Panc1 (cell line): ENCODE results near the gene EIF1. TPM values are rescaled to one million over a fixed set of nuclear protein-coding genes. Genes with fewer than 3 reads are reported as not detected.

Experiments used
- ATAC-seq: fragments of 200-7000 bp; cut with Tn5 transposase; 2 replicates; pipeline ENCODE4 v1.9.1; 2020; ENCODE audit warnings: mild to moderate bottlenecking, moderate library complexity
- BruUV-seq: library from RNA; stranded (reverse); fragments of 400-500 nt; replicated peaks from 2 replicates; lab custom pipeline; 2021; lab: Mats Ljungman, UMichigan
- CTCF ChIA-PET: fragments of 300-600 bp; sonication (Branson Sonifier 250); formaldehyde crosslinking; loops from one replicate; lab custom pipeline; 2022; ENCODE audit warnings: antibody characterized with exemption; lab: Charles Lee
- POLR2A ChIA-PET: fragments of 300-600 bp; sonication (Branson Sonifier 250); formaldehyde crosslinking; loops from one replicate; lab custom pipeline; 2022; ENCODE audit warnings: antibody characterized with exemption; lab: Charles Lee
- DNase-seq: peaks from one replicate; pipeline ENCODE4 v3.0.0-alpha.2; 2010; ENCODE audit warnings: low read depth, low spot score
- H3K27ac ChIP-seq: 2 replicates; pipeline ENCODE4 v1.5.1; 2011; ENCODE audit warnings: mild to moderate bottlenecking, low read length, inconsistent platforms
- H3K27me3 ChIP-seq: fragments of 200-500 bp; sonication (Bioruptor generic); 2 replicates; pipeline ENCODE4 v1.6.0; 2014; ENCODE audit warnings: low read length, inconsistent platforms; ENCODE audit not compliant: control insufficient read depth, insufficient read depth
- H3K36me3 ChIP-seq: fragments of 200-500 bp; sonication (Bioruptor generic); 2 replicates; pipeline ENCODE4 v1.5.1; 2014; ENCODE audit warnings: inconsistent platforms, mild to moderate bottlenecking, low read length, moderate library complexity; ENCODE audit not compliant: control insufficient read depth, insufficient read depth
- H3K4me1 ChIP-seq: 2 replicates; pipeline ENCODE4 v1.5.1; 2011; ENCODE audit warnings: inconsistent platforms, mild to moderate bottlenecking, low read length, moderate library complexity; ENCODE audit not compliant: control insufficient read depth, insufficient read depth
- H3K4me3 ChIP-seq, 2 experiments: 2 replicates each; pipeline ENCODE4 v1.5.1; 2011 to 2012; ENCODE audit warnings: low read depth in 2 of 2, low read length in 2 of 2, mild to moderate bottlenecking in 2 of 2, inconsistent platforms in 1 of 2, moderate library complexity in 1 of 2
- H3K9me3 ChIP-seq: fragments of 200-500 bp; sonication (Bioruptor generic); 2 replicates; pipeline ENCODE4 v1.5.1; 2014; ENCODE audit warnings: low read depth, mild to moderate bottlenecking, inconsistent platforms, low read length, moderate library complexity; ENCODE audit not compliant: control insufficient read depth, insufficient read depth
- POLR2AphosphoS5 ChIP-seq: IDR thresholded peaks from 2 replicates; pipeline ENCODE4 v1.6.1; 2012; ENCODE audit warnings: mild to moderate bottlenecking, low read depth, low read length, moderate library complexity
- SIN3A ChIP-seq: IDR thresholded peaks from 2 replicates; pipeline ENCODE4 v1.6.1; 2012; ENCODE audit warnings: low read depth, mild to moderate bottlenecking, low read length, moderate library complexity, borderline replicate concordance; ENCODE audit not compliant: insufficient read depth
- TCF7L2 ChIP-seq: IDR thresholded peaks from 2 replicates; pipeline ENCODE4 v1.6.1; 2011; ENCODE audit warnings: mild to moderate bottlenecking, low read depth, low read length, inconsistent platforms
- in situ Hi-C: cut with HindIII; loops from 2 replicates; pipeline ENCODE4 v1.10.0; 2016; ENCODE audit warnings: low sequenced_read_pairs, low pct_unique_long_range_greater_than_20kb
- intact Hi-C: fragments of 100-400 bp; cut with micrococcal nuclease; formaldehyde crosslinking; loops from one replicate; pipeline ENCODE4 v1.10.0; 2022; ENCODE audit not compliant: unreplicated experiment
- total RNA-seq: library from RNA; stranded (reverse); gene quantifications from one replicate; pipeline ENCODE4 v1.2.1, GENCODE V29; 2021; ENCODE audit not compliant: unreplicated experiment
- TF ChIP-seq, protein P1 (sequence below), 2 experiments: IDR thresholded peaks; 2 replicates each; pipeline ENCODE4 v1.6.1; 2011 to 2012; ENCODE audit warnings: low read depth in 2 of 2, control low read depth in 1 of 2, low read length in 1 of 2, mild to moderate bottlenecking in 1 of 2, moderate library complexity in 1 of 2; ENCODE audit not compliant: insufficient read depth in 1 of 2
- TF ChIP-seq, protein P2 (sequence below): fragments of 450-650 bp; IDR thresholded peaks from 2 replicates; pipeline ENCODE4 v1.5.1; 2017; ENCODE audit warnings: mild to moderate bottlenecking

EIF1 gene
- total RNA-seq, 1 experiment from 2014 or later, result 747 TPM

DNA sequence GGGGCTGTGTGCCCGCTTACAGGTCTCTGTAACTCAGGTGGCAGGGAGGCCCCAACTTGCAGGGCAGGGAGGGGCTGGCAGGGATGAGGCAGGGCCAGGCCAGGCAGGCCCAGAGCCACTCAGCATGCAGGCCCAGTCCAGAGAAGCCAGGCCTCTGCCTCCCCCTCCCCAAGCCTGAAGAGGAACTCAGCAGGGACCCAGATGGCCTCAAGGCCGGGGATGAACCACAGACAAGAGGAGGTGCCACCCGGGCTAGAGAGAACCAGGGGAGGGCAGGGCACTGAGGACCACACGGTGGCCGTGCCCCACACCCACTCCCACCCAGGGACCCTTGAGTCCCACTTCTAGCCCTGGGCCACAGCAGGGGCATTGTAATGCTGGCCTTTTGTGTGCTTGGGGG lies 29.8 kb upstream of the EIF1 start:
- BruUV-seq, result no TSS peak
- CTCF ChIA-PET, result interaction anchor here (1.3 kb wide), 1 partner anchor 10 kb away, joined by 5 read pairs; no protein-coding TSS in a partner anchor

DNA sequence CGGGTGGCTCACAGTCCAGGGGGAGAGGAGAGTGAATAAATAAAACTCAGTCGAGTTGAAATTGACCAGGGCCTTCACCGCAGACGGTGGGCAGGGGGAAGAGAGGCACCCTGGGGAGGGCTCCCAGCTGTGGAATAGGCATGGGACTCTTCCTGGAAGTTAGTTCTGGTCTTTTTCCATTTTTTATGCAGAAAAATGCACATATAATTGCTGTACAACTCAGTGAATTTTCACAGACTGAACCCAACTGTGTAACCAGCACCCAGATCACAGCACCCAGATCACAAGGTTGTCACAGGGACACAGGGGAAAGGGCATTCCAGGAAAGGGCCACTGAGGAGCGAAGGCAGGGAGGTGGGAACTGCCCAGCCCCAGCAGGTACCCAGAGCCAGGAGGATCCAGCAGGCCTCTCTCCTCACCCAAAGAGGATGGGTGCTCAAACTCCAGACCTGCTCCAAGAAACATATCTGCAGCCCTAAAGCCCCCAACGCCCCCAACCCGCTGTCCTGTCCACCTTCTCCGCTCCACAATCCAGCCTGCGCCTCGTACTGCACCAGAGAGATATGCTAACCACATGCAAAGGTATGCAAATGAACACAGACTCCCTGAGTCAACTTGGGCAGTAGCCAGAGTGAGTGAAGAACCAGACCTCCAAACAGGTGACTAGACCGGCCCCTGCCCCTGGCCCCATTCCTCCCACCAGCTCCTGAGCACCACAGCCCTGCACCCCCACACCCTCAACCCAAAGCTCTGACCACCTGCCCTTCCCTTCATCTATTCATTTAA lies 29.1 kb upstream of the EIF1 start:
- Histone ChIP-seq H3K27me3 (no peaks in the 10 kb centered on the region), H3K36me3 (no peaks in the 10 kb centered on the region), H3K9me3 (no peaks in the 10 kb centered on the region), H3K4me1 (peaks cover 16% of the 10 kb centered on the region), H3K4me3 (no peak overlapping the region), H3K27ac (0 out of 2 replicates have a peak overlapping the region, but pooled peaks have one; percentile 36)
- intact Hi-C loops, result loop anchor here (10.0 kb wide), 2 partner anchors 285 to 335 kb away; no protein-coding TSS in a partner anchor
- ChIA-PET CTCF (interaction anchor here (7.1 kb wide), 1 partner anchor 111 kb away, joined by 104 read pairs; no protein-coding TSS in a partner anchor), POLR2A (interaction anchor here (1.3 kb wide), 1 partner anchor 30 kb away, joined by 5 read pairs; the partner anchor contains the start of gene EIF1)
- BruUV-seq, result no TSS peak
- no peak for ATAC-seq
- no peak for TF ChIP-seq POLR2AphosphoS5
- TF ChIP-seq TCF7L2, result no peak
- TF ChIP-seq, protein P1, sequence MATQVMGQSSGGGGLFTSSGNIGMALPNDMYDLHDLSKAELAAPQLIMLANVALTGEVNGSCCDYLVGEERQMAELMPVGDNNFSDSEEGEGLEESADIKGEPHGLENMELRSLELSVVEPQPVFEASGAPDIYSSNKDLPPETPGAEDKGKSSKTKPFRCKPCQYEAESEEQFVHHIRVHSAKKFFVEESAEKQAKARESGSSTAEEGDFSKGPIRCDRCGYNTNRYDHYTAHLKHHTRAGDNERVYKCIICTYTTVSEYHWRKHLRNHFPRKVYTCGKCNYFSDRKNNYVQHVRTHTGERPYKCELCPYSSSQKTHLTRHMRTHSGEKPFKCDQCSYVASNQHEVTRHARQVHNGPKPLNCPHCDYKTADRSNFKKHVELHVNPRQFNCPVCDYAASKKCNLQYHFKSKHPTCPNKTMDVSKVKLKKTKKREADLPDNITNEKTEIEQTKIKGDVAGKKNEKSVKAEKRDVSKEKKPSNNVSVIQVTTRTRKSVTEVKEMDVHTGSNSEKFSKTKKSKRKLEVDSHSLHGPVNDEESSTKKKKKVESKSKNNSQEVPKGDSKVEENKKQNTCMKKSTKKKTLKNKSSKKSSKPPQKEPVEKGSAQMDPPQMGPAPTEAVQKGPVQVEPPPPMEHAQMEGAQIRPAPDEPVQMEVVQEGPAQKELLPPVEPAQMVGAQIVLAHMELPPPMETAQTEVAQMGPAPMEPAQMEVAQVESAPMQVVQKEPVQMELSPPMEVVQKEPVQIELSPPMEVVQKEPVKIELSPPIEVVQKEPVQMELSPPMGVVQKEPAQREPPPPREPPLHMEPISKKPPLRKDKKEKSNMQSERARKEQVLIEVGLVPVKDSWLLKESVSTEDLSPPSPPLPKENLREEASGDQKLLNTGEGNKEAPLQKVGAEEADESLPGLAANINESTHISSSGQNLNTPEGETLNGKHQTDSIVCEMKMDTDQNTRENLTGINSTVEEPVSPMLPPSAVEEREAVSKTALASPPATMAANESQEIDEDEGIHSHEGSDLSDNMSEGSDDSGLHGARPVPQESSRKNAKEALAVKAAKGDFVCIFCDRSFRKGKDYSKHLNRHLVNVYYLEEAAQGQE (IDR thresholded peaks at IDR 0.05; ENCODE audit: insufficient read depth in 1 of 2, low read depth in 2 of 2, low read length in 1 of 2), result no peak
- no peak for TF ChIP-seq SIN3A
- TF ChIP-seq, protein P2, sequence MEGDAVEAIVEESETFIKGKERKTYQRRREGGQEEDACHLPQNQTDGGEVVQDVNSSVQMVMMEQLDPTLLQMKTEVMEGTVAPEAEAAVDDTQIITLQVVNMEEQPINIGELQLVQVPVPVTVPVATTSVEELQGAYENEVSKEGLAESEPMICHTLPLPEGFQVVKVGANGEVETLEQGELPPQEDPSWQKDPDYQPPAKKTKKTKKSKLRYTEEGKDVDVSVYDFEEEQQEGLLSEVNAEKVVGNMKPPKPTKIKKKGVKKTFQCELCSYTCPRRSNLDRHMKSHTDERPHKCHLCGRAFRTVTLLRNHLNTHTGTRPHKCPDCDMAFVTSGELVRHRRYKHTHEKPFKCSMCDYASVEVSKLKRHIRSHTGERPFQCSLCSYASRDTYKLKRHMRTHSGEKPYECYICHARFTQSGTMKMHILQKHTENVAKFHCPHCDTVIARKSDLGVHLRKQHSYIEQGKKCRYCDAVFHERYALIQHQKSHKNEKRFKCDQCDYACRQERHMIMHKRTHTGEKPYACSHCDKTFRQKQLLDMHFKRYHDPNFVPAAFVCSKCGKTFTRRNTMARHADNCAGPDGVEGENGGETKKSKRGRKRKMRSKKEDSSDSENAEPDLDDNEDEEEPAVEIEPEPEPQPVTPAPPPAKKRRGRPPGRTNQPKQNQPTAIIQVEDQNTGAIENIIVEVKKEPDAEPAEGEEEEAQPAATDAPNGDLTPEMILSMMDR, result no peak
- in situ Hi-C loops, result no loop called here
- DNase-seq, result no peak

More for the DNA sequence above, 29.8 kb upstream of the EIF1 start:
- TF ChIP-seq, protein P2, result no peak
- TF ChIP-seq POLR2AphosphoS5, result no peak
- TF ChIP-seq TCF7L2, result no peak
- no peak for TF ChIP-seq SIN3A
- TF ChIP-seq, protein P1 (IDR thresholded peaks at IDR 0.05; ENCODE audit: insufficient read depth in 1 of 2, low read depth in 2 of 2, low read length in 1 of 2), result no peak
- Histone ChIP-seq H3K27me3 (no peaks in the 10 kb centered on the region), H3K9me3 (no peaks in the 10 kb centered on the region), H3K4me1 (peaks cover 12% of the 10 kb centered on the region), H3K4me3 (no peak overlapping the region), H3K27ac (no peak overlapping the region), H3K36me3 (no peaks in the 10 kb centered on the region)
- intact Hi-C loops, result no loop called here
- in situ Hi-C loops, result no loop called here
- DNase-seq, result no peak
- no peak for ATAC-seq
- POLR2A ChIA-PET, result no interaction called here
